Stimulated activated CD8-positive, alpha-beta memory T cell treated with anti-CD3 and anti-CD28 coated beads, Interleukin-4, amount 100 ng/mL, for 24 hours (primary cell): ENCODE measurements around the gene PPARD.

Experiments
- DNase-seq: peaks from one replicate; pipeline ENCODE4 v3.0.0-alpha.2; 2020; ENCODE audit warnings: low read depth

PPARD gene

GRCh38 chr6:35354361-35355135 lies 12.2 kb downstream of the PPARD start:
- DNase-seq = no peak

- DNase-seq = no peak
Observed at GRCh38 chr6:35356391-35356790, 14.0 kb downstream of the PPARD start.

GRCh38 chr6:35357677-35358076 lies 15.3 kb downstream of the PPARD start:
- no peak for DNase-seq

- no peak for DNase-seq
Observed at GRCh38 chr6:35358086-35358485, 15.7 kb downstream of the PPARD start.

GRCh38 chr6:35359346-35359743 lies 17.0 kb downstream of the PPARD start:
- no peak for DNase-seq

- no peak for DNase-seq
Observed at GRCh38 chr6:35359744-35360348, 17.5 kb downstream of the PPARD start.

GRCh38 chr6:35360349-35361138 lies 18.2 kb downstream of the PPARD start:
- DNase-seq = no peak

- DNase-seq = no peak
Observed at GRCh38 chr6:35362200-35362599, 19.8 kb downstream of the PPARD start.

- no peak for DNase-seq
Observed at GRCh38 chr6:35363293-35363750, 21.0 kb downstream of the PPARD start.

GRCh38 chr6:35365594-35366203 lies 23.3 kb downstream of the PPARD start:
- no peak for DNase-seq

- DNase-seq = no peak
Observed at GRCh38 chr6:35366204-35366596, 23.8 kb downstream of the PPARD start.

GRCh38 chr6:35367646-35368037 lies 25.3 kb downstream of the PPARD start:
- no peak for DNase-seq

GRCh38 chr6:35368038-35368887 lies 25.9 kb downstream of the PPARD start:
- DNase-seq = no peak

GRCh38 chr6:35370124-35370741 lies 27.9 kb downstream of the PPARD start:
- peak; percentile 27 for DNase-seq

GRCh38 chr6:35370785-35371493 lies 28.6 kb downstream of the PPARD start:
- DNase-seq = no peak

- DNase-seq = no peak
Observed at GRCh38 chr6:35371494-35372262, 29.3 kb downstream of the PPARD start.

GRCh38 chr6:35372633-35373032 lies 30.3 kb downstream of the PPARD start:
- no peak for DNase-seq

- DNase-seq = no peak
Observed at GRCh38 chr6:35376281-35376680, 33.9 kb downstream of the PPARD start.

- DNase-seq = no peak
Observed at GRCh38 chr6:35377002-35377401, 34.6 kb downstream of the PPARD start.

- no peak for DNase-seq
Observed at GRCh38 chr6:35378261-35378660, 35.9 kb downstream of the PPARD start.
